ENCODE results near the gene SLC39A11.
A peak's percentile ranks its signal among the peaks of the same experiment; 100 is the strongest.
"Not testable (repeated sequence)": the region's sequence is repeated elsewhere in the genome, so short reads cannot be mapped to it uniquely, and the experiment has no call there.

Gene SLC39A11

GRCh38 chr17:73005360-73005759 is 87.1 kb downstream of the SLC39A11 start:
- no peak for DNase-seq

- DNase-seq = no peak
These were observed 89.0 kb downstream of the SLC39A11 start for GRCh38 chr17:73003487-73003886.

- DNase-seq = no peak
These were observed 91.7 kb downstream of the SLC39A11 start for GRCh38 chr17:73000832-73001231.

- DNase-seq = not testable (repeated sequence)
These were observed 93.0 kb downstream of the SLC39A11 start for GRCh38 chr17:72999474-72999873.

GRCh38 chr17:72998343-72998742 is 94.1 kb downstream of the SLC39A11 start:
- DNase-seq = no peak

- DNase-seq = no peak
These were observed 94.9 kb downstream of the SLC39A11 start for GRCh38 chr17:72997559-72997958.

- no peak for DNase-seq
These were observed 95.7 kb downstream of the SLC39A11 start for GRCh38 chr17:72996791-72997190.

- DNase-seq = no peak
These were observed 97.4 kb downstream of the SLC39A11 start for GRCh38 chr17:72995008-72995656.

GRCh38 chr17:72992783-72993467 is 99.6 kb downstream of the SLC39A11 start:
- DNase-seq = peak; percentile 31 to 33

- DNase-seq = no peak
These were observed 100.8 kb downstream of the SLC39A11 start for GRCh38 chr17:72991651-72992050.

- DNase-seq = no peak
These were observed 103.3 kb downstream of the SLC39A11 start for GRCh38 chr17:72989074-72989610.

- no peak for DNase-seq
These were observed 104.0 kb downstream of the SLC39A11 start for GRCh38 chr17:72988451-72988850.

- DNase-seq = no peak
These were observed 105.3 kb downstream of the SLC39A11 start for GRCh38 chr17:72987166-72987565.

- DNase-seq = peak; percentile 55 to 56
These were observed 106.4 kb downstream of the SLC39A11 start for GRCh38 chr17:72985882-72986720.

GRCh38 chr17:72984926-72985325 is 107.6 kb downstream of the SLC39A11 start:
- no peak for DNase-seq

- no peak for DNase-seq
These were observed 108.2 kb downstream of the SLC39A11 start for GRCh38 chr17:72984145-72984925.

GRCh38 chr17:72982680-72983079 is 109.8 kb downstream of the SLC39A11 start:
- no peak for DNase-seq

- DNase-seq = no peak
These were observed 113.8 kb downstream of the SLC39A11 start for GRCh38 chr17:72978593-72979218.

- no peak for DNase-seq
These were observed 114.6 kb downstream of the SLC39A11 start for GRCh38 chr17:72977771-72978417.

GRCh38 chr17:72976971-72977770 is 115.3 kb downstream of the SLC39A11 start:
- DNase-seq = no peak

- no peak for DNase-seq
These were observed 117.0 kb downstream of the SLC39A11 start for GRCh38 chr17:72975509-72975908.

Measured in stimulated activated CD4-positive, alpha-beta T cell treated with anti-CD3 and anti-CD28 coated beads, Interleukin-2, amount 100 ng/mL, for 24 hours (primary cell).